HG02623 (cell line): ENCODE measurements around the gene PPP6R2.
"Not testable (repeated sequence)": the region's sequence is repeated elsewhere in the genome, so short reads cannot be mapped to it uniquely, and the experiment has no call there.

Experiments
- ATAC-seq: cut with Tn5 transposase; IDR thresholded peaks from one replicate; pipeline ENCODE4 v1.9.1; 2021; ENCODE audit warnings: moderate library complexity; ENCODE audit not compliant: unreplicated experiment

PPP6R2 gene

DNA sequence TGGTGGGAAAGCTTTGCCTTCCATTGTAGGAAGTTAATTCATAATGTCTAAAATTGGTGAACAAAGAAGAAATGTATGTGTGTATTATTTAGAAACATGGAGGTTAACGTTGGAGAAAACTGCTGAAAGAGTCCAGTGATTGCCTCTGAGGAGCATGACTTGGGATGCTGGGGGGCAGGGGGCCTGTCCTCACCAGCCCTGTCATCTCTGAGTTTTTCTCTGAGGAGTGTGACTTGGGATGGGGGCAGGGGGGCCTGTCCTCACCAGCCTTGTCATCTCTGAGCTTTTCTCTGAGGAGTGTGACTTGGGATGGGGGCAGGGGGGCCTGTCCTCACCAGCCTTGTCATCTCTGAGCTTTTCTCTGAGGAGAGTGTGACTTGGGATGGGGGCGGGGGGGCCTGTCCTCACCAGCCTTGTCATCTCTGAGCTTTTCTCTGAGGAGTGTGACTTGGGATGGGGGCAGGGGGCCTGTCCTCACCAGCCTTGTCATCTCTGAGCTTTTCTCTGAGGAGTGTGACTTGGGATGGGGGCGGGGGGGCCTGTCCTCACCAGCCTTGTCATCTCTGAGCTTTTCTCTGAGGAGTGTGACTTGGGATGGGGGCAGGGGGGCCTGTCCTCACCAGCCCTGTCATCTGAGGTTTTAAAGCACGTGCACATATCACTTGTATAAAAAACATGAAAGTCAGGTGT is 54.4 kb downstream of the PPP6R2 start:
- not testable (repeated sequence) for ATAC-seq

DNA sequence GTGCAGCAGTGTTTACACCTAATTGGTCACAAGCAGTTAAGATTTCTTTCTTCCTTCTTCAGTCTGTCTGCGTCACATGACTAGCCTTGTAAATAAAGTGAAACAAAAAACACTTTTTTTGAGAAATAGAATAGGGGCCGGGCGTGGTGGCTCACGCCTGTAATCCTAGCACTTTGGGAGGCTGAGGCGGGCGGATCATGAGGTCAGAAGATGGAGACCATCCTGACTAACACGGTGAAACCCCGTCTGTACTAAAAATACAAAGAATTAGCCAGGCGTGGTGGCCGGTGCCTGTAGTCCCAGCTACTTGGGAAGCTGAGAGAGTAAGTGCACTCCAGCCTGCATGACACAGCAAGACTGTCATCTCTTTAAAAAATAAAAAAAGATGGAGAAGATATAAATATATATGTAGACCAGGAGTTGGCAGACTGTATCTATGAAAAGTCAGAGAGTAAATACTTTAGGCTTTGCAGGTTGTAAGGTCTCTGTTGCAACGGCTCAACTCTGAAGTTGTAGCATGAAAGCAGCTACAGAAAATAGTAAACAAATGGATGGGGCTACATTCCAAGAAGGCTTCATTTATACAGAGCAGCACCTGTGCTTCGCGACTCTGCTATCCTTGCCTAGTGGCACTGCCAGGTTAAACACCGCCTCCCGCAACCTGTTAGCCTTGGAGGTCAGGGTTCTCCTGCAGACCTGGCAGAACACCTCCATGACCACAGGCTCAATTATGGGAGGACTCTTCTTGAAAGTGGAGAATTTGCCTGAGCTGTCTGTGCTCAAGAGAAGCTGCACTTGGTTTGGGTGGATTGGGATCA is 55.9 kb downstream of the PPP6R2 start:
- no peak for ATAC-seq

DNA sequence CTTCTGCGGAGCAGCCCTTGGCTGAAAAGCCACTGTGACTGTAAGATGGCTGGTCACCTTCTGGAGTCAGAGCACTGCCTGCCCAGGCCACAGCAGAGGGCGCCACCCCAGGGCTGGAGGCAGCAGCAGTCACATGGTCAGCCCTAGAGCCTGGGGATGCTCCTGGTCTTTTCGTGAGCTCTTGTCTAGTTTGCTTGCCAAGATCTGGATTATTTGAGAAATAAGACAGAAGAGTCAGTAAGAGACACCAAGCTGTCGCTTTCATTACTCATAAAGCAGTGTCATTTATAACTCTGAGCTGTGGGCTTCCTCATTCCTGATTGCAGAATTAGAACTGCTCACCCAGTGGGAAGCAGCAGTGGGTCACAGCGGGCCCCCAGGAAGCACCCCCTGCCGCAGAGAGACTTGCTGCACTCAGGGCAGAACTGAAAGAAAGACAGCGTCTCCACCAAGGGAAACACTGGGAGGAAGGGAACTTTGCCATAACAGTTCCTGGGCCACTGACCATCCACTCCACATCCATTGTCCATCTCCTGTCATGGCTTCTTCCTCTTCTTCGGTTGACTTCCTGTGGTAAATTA is 56.7 kb downstream of the PPP6R2 start:
- ATAC-seq, result no peak

- ATAC-seq, result no peak
These were observed 57.3 kb downstream of the PPP6R2 start for GRCh38 chr22:50400406-50400805.

GRCh38 chr22:50400931-50401330 is 57.8 kb downstream of the PPP6R2 start:
- ATAC-seq, result no peak

GRCh38 chr22:50401907-50402306 is 58.8 kb downstream of the PPP6R2 start:
- no peak for ATAC-seq

DNA sequence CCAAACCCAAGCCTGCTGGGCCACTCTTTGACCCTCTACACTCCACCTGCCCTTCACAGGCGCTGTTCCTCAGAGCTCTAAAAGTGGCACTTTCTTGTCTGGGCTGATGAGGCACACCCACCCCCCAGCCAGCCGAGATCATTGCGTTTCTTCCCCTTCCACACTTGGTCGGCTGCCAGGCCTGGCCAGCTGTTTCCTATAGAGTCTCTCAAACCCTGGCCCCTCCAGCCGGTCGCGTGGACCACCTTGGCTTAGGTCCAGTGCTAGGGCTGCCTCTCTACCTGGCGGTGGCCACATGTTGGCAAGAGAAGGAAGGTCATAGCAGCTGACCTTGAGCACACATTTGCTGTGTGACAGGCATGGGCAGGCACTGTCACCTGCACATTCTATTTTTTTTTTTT is 60.6 kb downstream of the PPP6R2 start:
- no peak for ATAC-seq

DNA sequence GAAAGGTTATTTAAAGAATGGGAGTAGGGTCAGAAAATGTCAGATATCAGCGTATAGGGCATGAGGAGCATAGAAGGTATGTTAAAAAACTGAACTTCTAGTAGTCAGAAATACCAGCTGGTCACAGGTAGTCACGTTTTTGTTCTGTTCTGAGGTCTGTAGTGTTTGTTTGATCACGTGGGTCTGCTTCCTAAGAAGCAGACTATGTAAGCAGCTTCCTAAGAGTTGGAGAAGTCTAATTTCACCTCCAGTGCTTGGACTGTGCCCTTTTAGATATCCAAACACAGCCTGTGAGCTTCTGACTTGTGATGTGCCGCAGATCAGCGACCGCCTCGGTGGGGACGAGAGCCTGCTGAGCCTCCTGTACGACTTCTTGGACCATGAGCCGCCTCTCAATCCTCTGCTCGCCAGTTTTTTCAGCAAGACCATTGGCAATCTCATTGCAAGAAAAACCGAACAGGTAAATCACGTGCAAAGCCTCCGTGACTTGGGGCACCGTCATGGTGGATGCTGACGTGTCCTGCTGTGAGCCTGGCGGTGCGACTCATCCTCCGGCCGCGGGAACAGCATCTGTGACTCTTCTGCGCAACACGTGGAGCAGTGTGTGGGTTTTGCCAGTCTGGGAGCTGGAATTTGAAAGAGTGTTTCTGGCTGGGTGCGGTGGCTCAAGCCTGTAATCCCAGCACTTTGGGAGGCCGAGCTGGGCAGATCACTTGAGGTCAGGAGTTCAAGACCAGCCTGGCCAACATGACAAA is 63.5 kb downstream of the PPP6R2 start:
- no peak for ATAC-seq

GRCh38 chr22:50408311-50408710 is 65.2 kb downstream of the PPP6R2 start:
- no peak for ATAC-seq

- ATAC-seq, result not testable (repeated sequence)
These were observed 65.8 kb downstream of the PPP6R2 start for GRCh38 chr22:50408954-50409353.

DNA sequence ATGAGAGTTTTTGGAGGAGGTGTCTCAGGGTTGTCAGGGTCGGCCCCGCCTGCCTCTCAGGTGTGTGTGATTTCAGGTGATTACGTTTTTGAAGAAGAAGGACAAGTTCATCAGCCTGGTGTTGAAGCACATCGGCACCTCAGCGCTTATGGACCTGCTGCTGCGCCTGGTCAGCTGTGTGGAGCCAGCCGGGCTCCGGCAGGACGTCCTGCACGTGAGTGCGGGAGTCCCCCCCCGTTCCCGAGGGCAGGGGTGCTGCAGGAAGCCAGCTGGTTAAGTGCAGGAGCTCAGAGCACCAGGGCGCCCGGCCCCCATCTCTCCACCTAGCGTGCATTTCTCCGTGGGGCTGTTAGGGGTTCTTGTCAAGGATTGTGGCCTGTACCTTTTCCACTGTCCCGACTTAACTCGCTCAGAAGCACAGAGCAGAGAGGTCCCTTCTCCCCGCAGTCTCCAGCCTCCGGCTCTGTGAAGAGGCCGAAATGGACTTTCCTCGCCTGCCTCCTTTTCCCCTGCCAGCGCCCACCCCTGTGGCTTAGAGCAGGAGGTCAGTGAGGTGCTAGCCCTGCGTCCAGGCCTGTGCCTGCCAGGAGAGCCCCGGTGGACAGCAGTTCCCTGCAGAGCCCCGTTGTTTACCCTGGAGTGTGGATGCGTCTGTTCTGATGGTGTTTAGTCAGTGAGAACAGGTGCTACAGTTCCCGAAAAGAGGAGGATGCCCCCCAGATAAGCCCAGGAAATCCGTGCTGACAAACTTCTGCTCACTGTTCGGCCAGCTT is 71.5 kb downstream of the PPP6R2 start:
- no peak for ATAC-seq

DNA sequence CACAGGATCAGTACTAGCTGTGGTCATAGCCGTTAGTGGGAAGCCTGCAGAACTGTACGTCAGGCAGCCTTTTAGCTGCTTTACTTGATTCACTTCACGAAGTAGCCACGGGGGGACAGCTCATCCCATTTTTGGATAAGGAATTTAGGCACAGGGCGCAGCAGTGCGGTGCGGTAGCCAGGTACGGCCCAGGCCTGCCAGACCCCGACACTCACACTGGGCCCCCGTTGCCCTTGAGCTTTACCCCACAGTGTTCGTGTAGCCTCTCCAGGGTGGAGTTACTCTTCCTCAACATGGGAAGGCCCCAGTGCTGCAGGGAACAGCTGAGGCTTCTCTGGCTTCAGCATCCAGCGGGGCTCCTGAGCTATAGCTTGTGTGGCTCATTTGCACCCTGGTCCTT is 72.3 kb downstream of the PPP6R2 start:
- no peak for ATAC-seq

- ATAC-seq, result no peak
These were observed 73.9 kb downstream of the PPP6R2 start for GRCh38 chr22:50416996-50417395.

DNA sequence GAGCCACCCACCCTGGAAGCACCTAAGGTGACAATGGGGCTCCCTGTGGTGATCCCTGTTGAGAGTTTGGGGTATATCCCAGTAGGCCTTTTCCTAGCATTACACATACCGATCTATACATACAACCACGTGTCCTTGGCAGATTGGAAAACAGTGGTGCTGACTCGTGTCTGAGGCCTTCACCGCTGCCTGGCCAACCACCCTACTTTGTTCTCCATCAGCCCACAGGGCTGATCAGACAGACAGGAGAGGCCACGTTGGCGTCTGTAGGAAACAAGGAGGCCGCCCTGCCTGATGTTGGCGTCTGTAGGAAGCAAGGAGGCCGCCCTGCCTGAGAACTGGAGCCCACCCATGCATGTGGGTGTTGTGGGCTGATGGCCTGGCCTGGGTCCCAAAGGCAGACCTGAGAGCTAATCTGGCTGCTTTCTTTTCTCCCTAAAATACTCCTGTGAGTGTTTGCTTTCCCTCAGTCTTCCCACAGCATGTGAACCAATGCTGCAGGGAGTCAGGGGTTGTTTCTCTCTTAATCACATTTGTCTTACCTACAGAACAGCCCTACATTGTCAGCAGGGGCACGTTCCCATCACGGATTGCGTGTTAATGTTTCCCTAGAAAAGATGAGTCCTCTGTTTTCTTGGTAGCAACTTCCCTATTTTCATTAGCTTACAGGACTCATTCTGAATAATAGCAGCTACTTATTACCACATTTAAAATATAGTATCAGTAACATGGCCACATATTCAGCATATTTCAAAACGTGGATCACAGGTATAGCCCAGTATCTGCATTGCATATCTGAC is 74.5 kb downstream of the PPP6R2 start:
- no peak for ATAC-seq

GRCh38 chr22:50418624-50419023 is 75.5 kb downstream of the PPP6R2 start:
- no peak for ATAC-seq

DNA sequence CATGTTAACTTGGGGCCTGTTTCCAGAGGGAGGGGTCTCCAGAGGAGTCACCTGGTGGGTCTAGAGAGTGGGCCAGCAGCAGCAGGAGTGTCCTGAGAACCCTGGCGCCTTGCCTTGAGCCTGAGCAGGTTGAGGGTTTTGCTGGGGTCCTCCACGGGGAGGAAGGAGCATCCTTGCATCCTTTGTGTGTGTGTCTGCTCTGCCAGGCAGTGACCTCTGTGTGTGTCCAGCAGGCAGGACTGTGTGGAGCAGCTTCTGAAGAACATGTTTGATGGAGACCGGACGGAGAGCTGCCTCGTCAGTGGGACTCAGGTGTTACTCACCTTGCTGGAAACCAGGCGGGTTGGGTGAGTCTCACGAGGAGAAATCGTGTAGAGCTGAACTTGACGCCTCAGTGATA is 76.0 kb downstream of the PPP6R2 start:
- no peak for ATAC-seq

DNA sequence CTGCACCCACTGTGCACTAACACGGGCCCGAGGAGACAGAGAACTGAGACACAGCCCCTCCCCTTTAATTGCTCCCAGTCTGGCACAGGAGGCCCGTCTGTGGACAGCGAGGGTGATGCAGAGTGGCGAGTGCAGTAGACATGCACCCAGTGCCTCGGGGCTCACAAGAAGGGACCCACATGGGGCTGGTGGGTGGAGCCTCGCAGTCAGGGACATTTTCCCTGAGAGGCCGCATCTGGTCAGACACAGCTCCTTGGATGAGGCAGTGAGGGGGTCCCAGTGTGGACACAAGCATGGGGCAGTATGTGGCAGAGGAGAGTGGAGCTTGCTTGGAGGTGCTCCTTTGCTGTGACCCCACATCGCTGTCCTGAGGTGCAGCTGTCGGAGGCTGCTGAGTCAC is 76.9 kb downstream of the PPP6R2 start:
- no peak for ATAC-seq

GRCh38 chr22:50420581-50420980 is 77.5 kb downstream of the PPP6R2 start:
- no peak for ATAC-seq

- ATAC-seq, result no peak
These were observed 78.9 kb downstream of the PPP6R2 start for GRCh38 chr22:50422046-50422445.
